Measurements from ENCODE around the gene NCEH1. TPM values are rescaled to one million over a fixed set of nuclear protein-coding genes. Genes with fewer than 3 reads are reported as not detected.

NCEH1 gene
- total RNA-seq, 1 experiment from 2014 or later = 73.0 TPM

DNA sequence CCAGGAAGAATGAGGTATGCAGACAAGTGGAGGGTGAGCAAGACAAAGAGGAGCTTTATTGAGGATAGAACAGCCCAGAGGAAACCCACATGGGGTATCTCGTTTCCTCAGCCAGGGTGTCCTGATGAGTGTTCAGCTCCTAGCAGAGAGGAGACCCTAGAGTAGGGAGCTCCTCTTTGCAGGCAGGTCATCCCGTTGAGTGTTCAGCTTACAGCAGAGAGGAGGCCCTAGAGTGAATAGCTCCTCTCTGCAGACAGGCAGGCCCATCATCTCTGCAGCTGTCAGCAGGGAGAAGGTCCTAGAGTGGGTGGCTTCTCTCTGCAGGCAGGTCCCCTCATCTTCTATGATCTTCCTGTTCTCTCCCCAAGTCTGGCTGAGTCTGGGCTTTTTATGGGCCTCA is 97.0 kb downstream of the NCEH1 start:
- H3K27ac ChIP-seq (ENCODE audit: low read length) = no peak overlapping the region
- ATAC-seq (no peak), DNase-seq (ENCODE audit: low read depth, low spot score) (no peak)
- intact Hi-C loops (cut with micrococcal nuclease; ENCODE audit: unreplicated experiment) = no loop called here
- ChIA-PET POLR2A (no interaction called here), CTCF (interaction anchor here (0.6 kb wide), 1 partner anchor 9 kb away, joined by 4 read pairs; no protein-coding TSS in a partner anchor)
- H3K4me3 ChIP-seq (ENCODE audit: low read depth in 2 of 2, low read length in 2 of 2) = no peak overlapping the region
- H3K27me3 ChIP-seq (ENCODE audit: control insufficient read depth, insufficient read depth, low read length) = no peaks in the 10 kb centered on the region
- no peaks in the 10 kb centered on the region; the same call in 1 of the 2 replicates for H3K4me1 ChIP-seq (ENCODE audit: control insufficient read depth, insufficient read depth, low read length)
- in situ Hi-C loops (cut with HindIII; ENCODE audit: low pct_unique_long_range_greater_than_20kb, low sequenced_read_pairs) = no loop called here
- no peak for TF ChIP-seq TCF7L2 (IDR thresholded peaks at IDR 0.05; ENCODE audit: low read depth, low read length)
- no peak for TF ChIP-seq CTCF (IDR thresholded peaks at IDR 0.05)
- no peak for TF ChIP-seq SIN3A (IDR thresholded peaks at IDR 0.05; ENCODE audit: borderline replicate concordance, insufficient read depth, low read depth, low read length)
- no peak for TF ChIP-seq POLR2AphosphoS5 (IDR thresholded peaks at IDR 0.05; ENCODE audit: low read depth, low read length)
- TF ChIP-seq, protein P1, sequence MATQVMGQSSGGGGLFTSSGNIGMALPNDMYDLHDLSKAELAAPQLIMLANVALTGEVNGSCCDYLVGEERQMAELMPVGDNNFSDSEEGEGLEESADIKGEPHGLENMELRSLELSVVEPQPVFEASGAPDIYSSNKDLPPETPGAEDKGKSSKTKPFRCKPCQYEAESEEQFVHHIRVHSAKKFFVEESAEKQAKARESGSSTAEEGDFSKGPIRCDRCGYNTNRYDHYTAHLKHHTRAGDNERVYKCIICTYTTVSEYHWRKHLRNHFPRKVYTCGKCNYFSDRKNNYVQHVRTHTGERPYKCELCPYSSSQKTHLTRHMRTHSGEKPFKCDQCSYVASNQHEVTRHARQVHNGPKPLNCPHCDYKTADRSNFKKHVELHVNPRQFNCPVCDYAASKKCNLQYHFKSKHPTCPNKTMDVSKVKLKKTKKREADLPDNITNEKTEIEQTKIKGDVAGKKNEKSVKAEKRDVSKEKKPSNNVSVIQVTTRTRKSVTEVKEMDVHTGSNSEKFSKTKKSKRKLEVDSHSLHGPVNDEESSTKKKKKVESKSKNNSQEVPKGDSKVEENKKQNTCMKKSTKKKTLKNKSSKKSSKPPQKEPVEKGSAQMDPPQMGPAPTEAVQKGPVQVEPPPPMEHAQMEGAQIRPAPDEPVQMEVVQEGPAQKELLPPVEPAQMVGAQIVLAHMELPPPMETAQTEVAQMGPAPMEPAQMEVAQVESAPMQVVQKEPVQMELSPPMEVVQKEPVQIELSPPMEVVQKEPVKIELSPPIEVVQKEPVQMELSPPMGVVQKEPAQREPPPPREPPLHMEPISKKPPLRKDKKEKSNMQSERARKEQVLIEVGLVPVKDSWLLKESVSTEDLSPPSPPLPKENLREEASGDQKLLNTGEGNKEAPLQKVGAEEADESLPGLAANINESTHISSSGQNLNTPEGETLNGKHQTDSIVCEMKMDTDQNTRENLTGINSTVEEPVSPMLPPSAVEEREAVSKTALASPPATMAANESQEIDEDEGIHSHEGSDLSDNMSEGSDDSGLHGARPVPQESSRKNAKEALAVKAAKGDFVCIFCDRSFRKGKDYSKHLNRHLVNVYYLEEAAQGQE (IDR thresholded peaks at IDR 0.05; ENCODE audit: insufficient read depth in 1 of 2, low read depth in 2 of 2, low read length in 1 of 2) = no peak
- no TSS peak for BruUV-seq (replicated peaks)
- H3K9me3 ChIP-seq (ENCODE audit: control insufficient read depth, insufficient read depth, low read depth, low read length) = peaks cover 6% of the 10 kb centered on the region; the same call in 1 of the 2 replicates
- no peaks in the 10 kb centered on the region for H3K36me3 ChIP-seq (ENCODE audit: control insufficient read depth, insufficient read depth, low read length)

DNA sequence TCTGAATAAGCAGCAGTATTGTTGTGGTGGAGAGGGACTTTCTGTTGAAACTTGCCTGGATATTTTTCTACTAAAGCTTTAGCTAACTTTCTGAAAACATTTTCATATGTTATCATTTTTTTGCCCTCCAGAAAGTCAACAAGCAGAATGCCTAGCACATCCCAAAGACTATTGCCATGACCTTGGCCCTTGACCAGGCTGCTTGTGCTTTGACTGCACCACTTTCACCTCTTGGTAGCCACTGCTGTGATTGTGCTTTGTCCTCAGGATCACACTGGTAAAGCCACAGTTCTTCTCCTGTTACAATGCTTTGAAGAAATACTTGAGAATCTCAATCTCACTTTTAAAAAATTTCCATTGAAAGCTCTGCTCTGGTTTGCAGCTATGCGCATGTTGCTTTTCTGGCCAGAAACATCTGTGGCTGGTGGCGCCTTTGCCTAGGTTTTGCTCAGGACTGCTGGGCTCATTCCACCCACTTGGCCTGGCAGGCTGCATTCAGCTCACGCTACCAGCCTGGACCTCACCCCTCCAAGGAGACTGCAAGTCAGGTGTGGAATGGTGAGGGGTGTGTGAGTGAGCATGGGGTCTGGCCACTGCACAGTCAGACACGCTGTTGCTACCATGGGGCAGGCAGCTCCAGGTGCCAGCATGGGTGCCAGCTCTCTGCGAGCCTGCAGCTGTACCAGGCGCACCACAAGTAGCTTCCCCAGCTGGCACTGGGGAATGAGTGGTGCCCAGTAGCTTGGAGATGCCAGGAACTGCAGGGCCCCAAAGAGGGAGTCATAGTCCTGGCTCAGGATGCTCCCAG is 97.8 kb downstream of the NCEH1 start:
- Histone ChIP-seq H3K4me3 (ENCODE audit: low read depth in 2 of 2, low read length in 2 of 2) (no peak overlapping the region), H3K4me1 (ENCODE audit: control insufficient read depth, insufficient read depth, low read length) (no peaks in the 10 kb centered on the region; the same call in 1 of the 2 replicates), H3K27ac (ENCODE audit: low read length) (no peak overlapping the region), H3K27me3 (ENCODE audit: control insufficient read depth, insufficient read depth, low read length) (no peaks in the 10 kb centered on the region), H3K36me3 (ENCODE audit: control insufficient read depth, insufficient read depth, low read length) (no peaks in the 10 kb centered on the region), H3K9me3 (ENCODE audit: control insufficient read depth, insufficient read depth, low read depth, low read length) (peaks cover 6% of the 10 kb centered on the region; the same call in 1 of the 2 replicates)
- no peak for TF ChIP-seq CTCF (IDR thresholded peaks at IDR 0.05)
- no peak for TF ChIP-seq SIN3A (IDR thresholded peaks at IDR 0.05; ENCODE audit: borderline replicate concordance, insufficient read depth, low read depth, low read length)
- no peak for TF ChIP-seq TCF7L2 (IDR thresholded peaks at IDR 0.05; ENCODE audit: low read depth, low read length)
- TF ChIP-seq POLR2AphosphoS5 (IDR thresholded peaks at IDR 0.05; ENCODE audit: low read depth, low read length) = no peak
- TF ChIP-seq, protein P1 (IDR thresholded peaks at IDR 0.05; ENCODE audit: insufficient read depth in 1 of 2, low read depth in 2 of 2, low read length in 1 of 2) = no peak
- BruUV-seq (replicated peaks) = no TSS peak
- DNase-seq (ENCODE audit: low read depth, low spot score) (no peak), ATAC-seq (0 out of 2 replicates have a peak, but pooled peaks have one; percentile 19)
- ChIA-PET CTCF (interaction anchor here (0.6 kb wide), 1 partner anchor 10 kb away, joined by 4 read pairs; no protein-coding TSS in a partner anchor), POLR2A (no interaction called here)
- in situ Hi-C loops (cut with HindIII; ENCODE audit: low pct_unique_long_range_greater_than_20kb, low sequenced_read_pairs) = no loop called here
- intact Hi-C loops (cut with micrococcal nuclease; ENCODE audit: unreplicated experiment) = no loop called here
